Skeletal muscle cell (primary cell): ENCODE data around the gene CNPY1.
A peak's percentile ranks its signal among the peaks of the same experiment; 100 is the strongest.

Experiments used
- DNase-seq: peaks from one replicate; pipeline ENCODE4 v3.0.0-alpha.2; 2010; ENCODE audit warnings: low read depth
- H3K4me3 ChIP-seq: 2 replicates; pipeline ENCODE4 v1.5.1; 2011; ENCODE audit warnings: low read depth, mild to moderate bottlenecking, control low read depth, low read length, moderate library complexity

Gene CNPY1

GRCh38 chr7:155517969-155518368 lies 28.4 kb downstream of the CNPY1 start:
- no peak for DNase-seq
- H3K4me3 ChIP-seq = no peak overlapping the region

GRCh38 chr7:155517452-155517851 lies 28.9 kb downstream of the CNPY1 start:
- H3K4me3 ChIP-seq = no peak overlapping the region
- DNase-seq = no peak

- no peak overlapping the region for H3K4me3 ChIP-seq
- no peak for DNase-seq
Observed at GRCh38 chr7:155516466-155516865, 29.9 kb downstream of the CNPY1 start.

GRCh38 chr7:155515318-155515717 lies 31.0 kb downstream of the CNPY1 start:
- no peak for DNase-seq
- no peak overlapping the region for H3K4me3 ChIP-seq

- DNase-seq = no peak
- H3K4me3 ChIP-seq = no peak overlapping the region
Observed at GRCh38 chr7:155514296-155514695, 32.1 kb downstream of the CNPY1 start.

- H3K4me3 ChIP-seq = no peak overlapping the region
- no peak for DNase-seq
Observed at GRCh38 chr7:155513543-155514285, 32.6 kb downstream of the CNPY1 start.

GRCh38 chr7:155512246-155512887 lies 34.0 kb downstream of the CNPY1 start:
- H3K4me3 ChIP-seq = no peak overlapping the region
- no peak for DNase-seq

GRCh38 chr7:155511702-155511996 lies 34.7 kb downstream of the CNPY1 start:
- no peak overlapping the region for H3K4me3 ChIP-seq
- no peak for DNase-seq

GRCh38 chr7:155510975-155511701 lies 35.2 kb downstream of the CNPY1 start:
- H3K4me3 ChIP-seq = no peak overlapping the region
- DNase-seq = no peak

- no peak overlapping the region for H3K4me3 ChIP-seq
- no peak for DNase-seq
Observed at GRCh38 chr7:155509725-155510551, 36.4 kb downstream of the CNPY1 start.

- DNase-seq = no peak
- H3K4me3 ChIP-seq = no peak overlapping the region
Observed at GRCh38 chr7:155509359-155509724, 37.0 kb downstream of the CNPY1 start.

- DNase-seq = no peak
- H3K4me3 ChIP-seq = no peak overlapping the region
Observed at GRCh38 chr7:155508376-155509358, 37.7 kb downstream of the CNPY1 start.

- no peak overlapping the region for H3K4me3 ChIP-seq
- no peak for DNase-seq
Observed at GRCh38 chr7:155507576-155507975, 38.8 kb downstream of the CNPY1 start.

- peak overlapping the region; percentile 6 for H3K4me3 ChIP-seq
- DNase-seq = peak; percentile 4
Observed at GRCh38 chr7:155506854-155507337, 39.5 kb downstream of the CNPY1 start.

GRCh38 chr7:155505422-155505793 lies 41.0 kb downstream of the CNPY1 start:
- DNase-seq = no peak
- no peak overlapping the region for H3K4me3 ChIP-seq

- no peak for DNase-seq
- no peak overlapping the region for H3K4me3 ChIP-seq
Observed at GRCh38 chr7:155497149-155497901, 49.0 kb downstream of the CNPY1 start.

- no peak for DNase-seq
- no peak overlapping the region for H3K4me3 ChIP-seq
Observed at GRCh38 chr7:155496267-155497005, 49.9 kb downstream of the CNPY1 start.
